ENCODE measurements around the gene SMPD1. TPM values are rescaled to one million over a fixed set of nuclear protein-coding genes. Genes with fewer than 3 reads are reported as not detected.

The SMPD1 gene
- total RNA-seq, 1 experiment from 2014 or later, result 176 TPM

DNA sequence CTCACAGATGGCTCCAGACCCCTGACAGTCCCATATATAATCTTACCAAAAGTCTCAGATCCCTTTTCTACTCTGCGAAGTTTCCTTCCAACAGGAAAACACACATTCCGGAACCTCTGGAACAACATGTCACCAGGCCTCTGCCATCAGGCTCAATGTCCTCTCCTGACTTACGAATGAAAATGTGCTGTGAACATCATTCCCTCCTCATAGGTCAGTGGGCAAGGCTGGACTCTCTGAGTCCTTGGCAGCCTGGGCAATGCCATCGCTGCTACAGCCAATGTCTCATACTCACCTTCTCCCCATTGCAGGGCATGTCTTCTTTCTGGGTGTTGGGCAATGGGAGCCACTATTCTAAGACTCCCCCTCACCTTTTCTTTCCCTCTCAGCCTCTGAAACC, 52.2 kb downstream of the SMPD1 start:
- BruUV-seq (replicated peaks), result no TSS peak
- Histone ChIP-seq H3K27me3 (replicated peaks; ENCODE audit: insufficient read depth, low read depth, low read length, poor library complexity) (no peaks in the 10 kb centered on the region), H3K36me3 (ENCODE audit: insufficient read depth, low read length, poor library complexity, severe bottlenecking) (no peaks in the 10 kb centered on the region), H3K4me1 (ENCODE audit: insufficient read depth, low read length, poor library complexity, severe bottlenecking) (peaks cover 4% of the 10 kb centered on the region), H3K9me3 (ENCODE audit: low read depth, low read length, poor library complexity, severe bottlenecking) (no peaks in the 10 kb centered on the region), H3K27ac (ENCODE audit: low read depth, low read length, poor library complexity, severe bottlenecking) (peak overlapping the region; percentile 27), H3K4me3 (ENCODE audit: low read depth, low read length, poor library complexity, severe bottlenecking) (no peak overlapping the region)
- DNase-seq (ENCODE audit: low spot score), result no peak
- TF ChIP-seq, protein P1, sequence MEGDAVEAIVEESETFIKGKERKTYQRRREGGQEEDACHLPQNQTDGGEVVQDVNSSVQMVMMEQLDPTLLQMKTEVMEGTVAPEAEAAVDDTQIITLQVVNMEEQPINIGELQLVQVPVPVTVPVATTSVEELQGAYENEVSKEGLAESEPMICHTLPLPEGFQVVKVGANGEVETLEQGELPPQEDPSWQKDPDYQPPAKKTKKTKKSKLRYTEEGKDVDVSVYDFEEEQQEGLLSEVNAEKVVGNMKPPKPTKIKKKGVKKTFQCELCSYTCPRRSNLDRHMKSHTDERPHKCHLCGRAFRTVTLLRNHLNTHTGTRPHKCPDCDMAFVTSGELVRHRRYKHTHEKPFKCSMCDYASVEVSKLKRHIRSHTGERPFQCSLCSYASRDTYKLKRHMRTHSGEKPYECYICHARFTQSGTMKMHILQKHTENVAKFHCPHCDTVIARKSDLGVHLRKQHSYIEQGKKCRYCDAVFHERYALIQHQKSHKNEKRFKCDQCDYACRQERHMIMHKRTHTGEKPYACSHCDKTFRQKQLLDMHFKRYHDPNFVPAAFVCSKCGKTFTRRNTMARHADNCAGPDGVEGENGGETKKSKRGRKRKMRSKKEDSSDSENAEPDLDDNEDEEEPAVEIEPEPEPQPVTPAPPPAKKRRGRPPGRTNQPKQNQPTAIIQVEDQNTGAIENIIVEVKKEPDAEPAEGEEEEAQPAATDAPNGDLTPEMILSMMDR (conservative IDR thresholded peaks at IDR 0.05; ENCODE audit: low read depth, low read length), result no peak
- TF ChIP-seq EZH2 (IDR thresholded peaks at IDR 0.05; ENCODE audit: borderline replicate concordance, low read depth, low read length, poor library complexity, severe bottlenecking), result no peak
- intact Hi-C loops (cut with micrococcal nuclease; ENCODE audit: unreplicated experiment), result no loop called here
- ChIA-PET CTCF (interaction anchor here (2.1 to 2.2 kb wide), 2 partner anchors 52 to 63 kb away, joined by 7 to 25 read pairs; partner anchors contain the start of gene SMPD1), POLR2A (ENCODE audit: low non-redundant PET) (no interaction called here)

DNA sequence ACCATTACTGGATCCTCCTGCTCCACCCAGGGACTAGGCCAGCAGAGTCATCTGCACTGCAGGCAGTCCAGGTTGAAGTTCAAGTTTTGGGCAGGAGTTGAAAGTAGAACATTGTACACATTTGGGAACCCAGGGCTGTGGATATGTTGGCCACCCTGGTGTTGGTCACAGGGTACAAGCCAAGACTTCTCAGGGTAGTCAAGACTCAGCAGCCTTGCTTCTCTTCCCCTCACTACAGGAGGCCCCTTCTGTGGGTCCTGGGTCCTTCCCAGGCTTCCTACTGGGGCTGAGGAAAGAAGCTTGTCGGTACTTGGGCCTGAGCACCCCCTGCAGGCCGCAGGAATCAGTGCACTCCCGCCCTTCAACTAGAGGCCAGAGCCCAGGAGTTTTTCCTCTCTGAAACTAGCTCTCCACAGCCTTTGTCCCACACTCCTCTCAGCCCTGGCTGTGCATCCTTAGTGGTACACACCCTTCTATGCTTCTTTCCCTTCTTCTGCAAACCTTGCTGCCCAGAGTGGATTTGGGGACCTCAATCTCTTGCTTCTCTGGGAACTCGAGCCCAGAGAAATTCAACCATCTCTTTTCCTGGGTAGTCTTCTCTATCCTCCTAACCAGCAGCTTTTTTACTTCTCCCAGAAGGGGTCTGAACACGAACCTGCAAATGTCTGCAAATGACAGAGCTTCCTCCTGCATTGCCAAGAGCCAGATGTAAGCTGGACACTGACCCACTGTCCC, 53.2 kb downstream of the SMPD1 start:
- intact Hi-C loops (cut with micrococcal nuclease; ENCODE audit: unreplicated experiment), result loop anchor here (1.0 kb wide), 1 partner anchor 64 kb away; no protein-coding TSS in a partner anchor
- no TSS peak for BruUV-seq (replicated peaks)
- POLR2A ChIA-PET (ENCODE audit: low non-redundant PET), result no interaction called here
- peak; percentile 79 for DNase-seq (ENCODE audit: low spot score)
- H3K4me3 ChIP-seq (ENCODE audit: low read depth, low read length, poor library complexity, severe bottlenecking), result no peak overlapping the region
- no peaks in the 10 kb centered on the region for H3K9me3 ChIP-seq (ENCODE audit: low read depth, low read length, poor library complexity, severe bottlenecking)
- CTCF ChIA-PET, result interaction anchor here (0.5 to 2.2 kb wide), 9 partner anchors 9 to 1956 kb away, joined by 3 to 25 read pairs (median 4); partner anchors contain the start of gene SMPD1
- peak overlapping the region; percentile 40 for H3K27ac ChIP-seq (ENCODE audit: low read depth, low read length, poor library complexity, severe bottlenecking)
- H3K27me3 ChIP-seq (replicated peaks; ENCODE audit: insufficient read depth, low read depth, low read length, poor library complexity), result no peaks in the 10 kb centered on the region
- TF ChIP-seq, protein P1 (conservative IDR thresholded peaks at IDR 0.05; ENCODE audit: low read depth, low read length), result peak; percentile 87
- no peak for TF ChIP-seq EZH2 (IDR thresholded peaks at IDR 0.05; ENCODE audit: borderline replicate concordance, low read depth, low read length, poor library complexity, severe bottlenecking)
- H3K4me1 ChIP-seq (ENCODE audit: insufficient read depth, low read length, poor library complexity, severe bottlenecking), result peaks cover 4% of the 10 kb centered on the region
- H3K36me3 ChIP-seq (ENCODE audit: insufficient read depth, low read length, poor library complexity, severe bottlenecking), result peaks cover 5% of the 10 kb centered on the region

Other genes starting within 250 kb of the SMPD1 start
- not detected in 2 replicates for gene OR52B2, start 220.1 kb upstream of the SMPD1 start, total RNA-seq (2021)
- gene OR52W1, start 191.2 kb upstream of the SMPD1 start, total RNA-seq (2021), result not detected in 2 replicates
- not detected in 2 replicates for gene C11orf42, start 184.9 kb upstream of the SMPD1 start, total RNA-seq (2021)
- gene FHIP1B, start 155.8 kb upstream of the SMPD1 start, total RNA-seq (2021), result 18.6 and 23.3 TPM in 2 replicates
- gene CNGA4, start 151.4 kb upstream of the SMPD1 start, total RNA-seq (2021), result not detected in 2 replicates
- not detected in 2 replicates for gene CCKBR, start 130.6 kb upstream of the SMPD1 start, total RNA-seq (2021)
- 1.3 and 1.4 TPM in 2 replicates for gene CAVIN3, start 70.0 kb upstream of the SMPD1 start, total RNA-seq (2021)
- 81.1 and 83.8 TPM in 2 replicates for gene APBB1, start 28.6 kb downstream of the SMPD1 start, total RNA-seq (2021)
- gene HPX, start 50.5 kb downstream of the SMPD1 start, total RNA-seq (2021), result 4.4 and 4.5 TPM in 2 replicates
- gene TRIM3, start 83.5 kb downstream of the SMPD1 start, total RNA-seq (2021), result 34.2 and 37.1 TPM in 2 replicates
- 57.7 and 65.0 TPM in 2 replicates for gene ARFIP2, start 90.9 kb downstream of the SMPD1 start, total RNA-seq (2021)
- 30.7 and 40.3 TPM in 2 replicates for gene TIMM10B, start 91.0 kb downstream of the SMPD1 start, total RNA-seq (2021)
- 20.1 and 20.6 TPM in 2 replicates for gene DNHD1, start 106.8 kb downstream of the SMPD1 start, total RNA-seq (2021)
- 19.1 and 21.6 TPM in 2 replicates for gene RRP8, start 213.1 kb downstream of the SMPD1 start, total RNA-seq (2021)
- 85.2 and 86.5 TPM in 2 replicates for gene ILK, start 213.3 kb downstream of the SMPD1 start, total RNA-seq (2021)
- 108 and 112 TPM in 2 replicates for gene TAF10, start 221.7 kb downstream of the SMPD1 start, total RNA-seq (2021)
- 42.2 and 53.0 TPM in 2 replicates for gene TPP1, start 228.9 kb downstream of the SMPD1 start, total RNA-seq (2021)